ENCODE data around the gene DPYSL4.

- no peak for TF ChIP-seq CTCF (conservative IDR thresholded peaks at IDR 0.05; ENCODE audit: low read depth in 2 of 2)
- TF ChIP-seq REST (IDR thresholded peaks at IDR 0.05; ENCODE audit: unreplicated experiment), result no peak
- no peak for TF ChIP-seq EZH2phosphoT487 (IDR thresholded peaks at IDR 0.05; ENCODE audit: unreplicated experiment)
- TF ChIP-seq EZH2 (IDR thresholded peaks at IDR 0.05; ENCODE audit: low read depth, unreplicated experiment), result no peak
- TF ChIP-seq CREB1 (CRISPR knock-in tag; IDR thresholded peaks at IDR 0.05; ENCODE audit: low read depth), result no peak
Measured at GRCh38 chr10:132248455-132249225, 61.9 kb downstream of the DPYSL4 start.

Data from GM23338 (cell line).